WERI-Rb-1 (cell line): ENCODE data around the gene RELCH.

Experiments
- DNase-seq: peaks from one replicate; pipeline ENCODE4 v3.0.0-alpha.2; 2020
- H3K27ac ChIP-seq: fragments of 250-450 bp; sonication (Bioruptor Pico); 2 replicates; pipeline ENCODE4 v1.5.1; 2020; ENCODE audit warnings: mild to moderate bottlenecking, moderate library complexity
- H3K27me3 ChIP-seq: fragments of 250-450 bp; sonication (Bioruptor Pico); 2 replicates; pipeline ENCODE4 v1.5.1; 2021; ENCODE audit warnings: mild to moderate bottlenecking, low read depth, moderate library complexity; ENCODE audit not compliant: insufficient read depth, severe bottlenecking
- H3K36me3 ChIP-seq: fragments of 250-450 bp; sonication (Bioruptor Pico); 2 replicates; pipeline ENCODE4 v1.5.1; 2020; ENCODE audit warnings: mild to moderate bottlenecking, moderate library complexity
- H3K4me3 ChIP-seq: 2 replicates; pipeline ENCODE4 v1.5.1; 2011; ENCODE audit warnings: low read depth, mild to moderate bottlenecking, control low read depth, low read length
- H3K9me3 ChIP-seq: fragments of 250-450 bp; sonication (Bioruptor Pico); 2 replicates; pipeline ENCODE4 v1.5.1; 2021; ENCODE audit warnings: mild to moderate bottlenecking, moderate library complexity; ENCODE audit not compliant: severe bottlenecking
- CTCF ChIP-seq: IDR thresholded peaks from 2 replicates; pipeline ENCODE4 v1.5.1; 2011; ENCODE audit warnings: low read depth, mild to moderate bottlenecking, control low read depth, inconsistent platforms, low read length

The RELCH gene

GRCh38 chr18:62348474-62348873, 161.4 kb downstream of the RELCH start:
- Histone ChIP-seq H3K27ac (no peak overlapping the region), H3K27me3 (no peaks in the 10 kb centered on the region), H3K9me3 (no peaks in the 10 kb centered on the region), H3K36me3 (no peaks in the 10 kb centered on the region), H3K4me3 (no peak overlapping the region)
- TF ChIP-seq CTCF = no peak
- no peak for DNase-seq

GRCh38 chr18:62353170-62353569, 166.1 kb downstream of the RELCH start:
- no peak for DNase-seq
- Histone ChIP-seq H3K9me3 (no peaks in the 10 kb centered on the region), H3K36me3 (no peaks in the 10 kb centered on the region), H3K27me3 (no peaks in the 10 kb centered on the region), H3K27ac (no peak overlapping the region), H3K4me3 (no peak overlapping the region)
- no peak for TF ChIP-seq CTCF

- Histone ChIP-seq H3K9me3 (no peaks in the 10 kb centered on the region), H3K27ac (no peak overlapping the region), H3K36me3 (no peaks in the 10 kb centered on the region), H3K27me3 (no peaks in the 10 kb centered on the region), H3K4me3 (no peak overlapping the region)
- no peak for TF ChIP-seq CTCF
- DNase-seq = no peak
Observed at GRCh38 chr18:62354151-62354550, 167.1 kb downstream of the RELCH start.

- Histone ChIP-seq H3K36me3 (no peaks in the 10 kb centered on the region), H3K27me3 (no peaks in the 10 kb centered on the region), H3K27ac (no peak overlapping the region), H3K9me3 (no peaks in the 10 kb centered on the region), H3K4me3 (no peak overlapping the region)
- TF ChIP-seq CTCF = no peak
- no peak for DNase-seq
Observed at GRCh38 chr18:62357079-62357719, 170.1 kb downstream of the RELCH start.
